ENCODE data around the gene ZNF415.

DNA sequence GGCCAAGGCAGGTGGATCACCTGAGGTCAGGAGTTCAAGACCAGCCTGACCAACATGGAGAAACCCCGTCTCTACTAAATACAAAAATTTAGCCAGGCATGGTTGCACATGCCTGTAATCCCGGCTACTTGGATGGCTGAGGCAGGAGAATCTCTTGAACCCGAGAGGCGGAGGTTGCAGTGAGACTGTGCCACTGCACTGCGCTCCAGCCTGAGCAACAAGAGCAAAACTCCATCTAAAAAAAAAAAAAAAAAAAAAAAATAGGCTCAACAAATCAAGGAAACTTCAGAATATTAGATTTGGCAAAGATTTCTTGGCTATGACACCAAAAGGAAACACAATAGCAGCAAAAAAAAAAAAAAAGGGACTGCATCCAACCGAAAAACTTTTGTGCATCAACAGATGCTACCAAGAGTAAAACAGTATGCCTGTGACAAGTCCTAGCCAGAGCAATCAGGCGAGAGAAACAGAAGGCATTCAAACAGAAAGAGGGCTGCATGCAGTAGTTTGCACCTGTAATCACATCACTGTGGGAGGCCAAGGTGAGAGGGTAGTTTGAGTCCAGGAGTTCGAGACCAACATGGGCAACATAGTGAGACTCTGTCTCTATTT lies 53.3 kb downstream of the ZNF415 start:
- TF ChIP-seq, protein P1, sequence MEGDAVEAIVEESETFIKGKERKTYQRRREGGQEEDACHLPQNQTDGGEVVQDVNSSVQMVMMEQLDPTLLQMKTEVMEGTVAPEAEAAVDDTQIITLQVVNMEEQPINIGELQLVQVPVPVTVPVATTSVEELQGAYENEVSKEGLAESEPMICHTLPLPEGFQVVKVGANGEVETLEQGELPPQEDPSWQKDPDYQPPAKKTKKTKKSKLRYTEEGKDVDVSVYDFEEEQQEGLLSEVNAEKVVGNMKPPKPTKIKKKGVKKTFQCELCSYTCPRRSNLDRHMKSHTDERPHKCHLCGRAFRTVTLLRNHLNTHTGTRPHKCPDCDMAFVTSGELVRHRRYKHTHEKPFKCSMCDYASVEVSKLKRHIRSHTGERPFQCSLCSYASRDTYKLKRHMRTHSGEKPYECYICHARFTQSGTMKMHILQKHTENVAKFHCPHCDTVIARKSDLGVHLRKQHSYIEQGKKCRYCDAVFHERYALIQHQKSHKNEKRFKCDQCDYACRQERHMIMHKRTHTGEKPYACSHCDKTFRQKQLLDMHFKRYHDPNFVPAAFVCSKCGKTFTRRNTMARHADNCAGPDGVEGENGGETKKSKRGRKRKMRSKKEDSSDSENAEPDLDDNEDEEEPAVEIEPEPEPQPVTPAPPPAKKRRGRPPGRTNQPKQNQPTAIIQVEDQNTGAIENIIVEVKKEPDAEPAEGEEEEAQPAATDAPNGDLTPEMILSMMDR (IDR thresholded peaks at IDR 0.05), result no peak
- TF ChIP-seq POLR2A (IDR thresholded peaks at IDR 0.05), result no peak
